Natural killer cell (primary cell): ENCODE data around the gene DDA1. TPM values are rescaled to one million over a fixed set of nuclear protein-coding genes. Genes with fewer than 3 reads are reported as not detected.
A peak's percentile ranks its signal among the peaks of the same experiment; 100 is the strongest.

ENCODE experiments used
- ATAC-seq, 3 donors: fragments of 150-1000 bp in 2 of 3; fragments of 200-7000 bp in 1 of 3; cut with Tn5 transposase; 1 replicate in 1 of 3; 2 replicates in 2 of 3; pipeline ENCODE4 v1.10.0; 2021; ENCODE audit warnings: mild to moderate bottlenecking in 2 of 3, moderate library complexity in 2 of 3
- DNase-seq, 2 donors: peaks; one replicate each; pipeline versions ENCODE4 v3.0.0 to v3.0.0-alpha.2; 2013 to 2021; ENCODE audit warnings: mixed read lengths in 1 of 2
- H3K27ac ChIP-seq: one replicate; pipeline ENCODE4 v1.5.1; 2013; ENCODE audit warnings: mild to moderate bottlenecking, low read length
- H3K27me3 ChIP-seq: one replicate; pipeline ENCODE4 v1.6.1; 2013; ENCODE audit warnings: low read length; ENCODE audit not compliant: control insufficient read depth, insufficient read depth
- H3K36me3 ChIP-seq: one replicate; pipeline ENCODE4 v1.6.1; 2013; ENCODE audit warnings: low read length; ENCODE audit not compliant: control insufficient read depth, insufficient read depth
- H3K4me1 ChIP-seq: one replicate; pipeline ENCODE4 v1.6.1; 2013; ENCODE audit warnings: low read length; ENCODE audit not compliant: control insufficient read depth, insufficient read depth
- H3K4me3 ChIP-seq: one replicate; pipeline ENCODE4 v1.5.1; 2013; ENCODE audit warnings: low read length
- H3K9me3 ChIP-seq: one replicate; pipeline ENCODE4 v1.6.1; 2013; ENCODE audit warnings: low read length; ENCODE audit not compliant: control insufficient read depth, insufficient read depth
- H3K27ac Mint-ChIP-seq, 2 donors: one replicate each; pipeline ENCODE4 v1.8.0; 2022; ENCODE audit warnings: mild to moderate bottlenecking in 2 of 2, mixed read lengths in 2 of 2, moderate library complexity in 1 of 2
- H3K27me3 Mint-ChIP-seq, 2 donors: one replicate each; pipeline ENCODE4 v1.8.0; 2022; ENCODE audit warnings: low read depth in 2 of 2, mixed read lengths in 2 of 2
- H3K36me3 Mint-ChIP-seq: one replicate; pipeline ENCODE4 v1.8.0; 2022; ENCODE audit warnings: mixed read lengths
- H3K4me1 Mint-ChIP-seq, 2 donors: one replicate each; pipeline ENCODE4 v1.8.0; 2022; ENCODE audit warnings: mixed read lengths in 2 of 2
- H3K4me3 Mint-ChIP-seq: one replicate; pipeline ENCODE4 v1.8.0; 2022; ENCODE audit warnings: mild to moderate bottlenecking, moderate library complexity, mixed read lengths
- H3K9me3 Mint-ChIP-seq, 2 donors: one replicate each; pipeline ENCODE4 v1.8.0; 2022; ENCODE audit warnings: mixed read lengths in 2 of 2
- CTCF ChIP-seq: fragments of 200-600 bp; IDR thresholded peaks from one replicate; pipeline ENCODE4 v1.8.0; 2022; ENCODE audit warnings: antibody characterized with exemption
- WGBS: methylation state at CpG from one replicate; pipeline ENCODE4 v1.1.7; 2013; ENCODE audit warnings: missing lambda C conversion rate; ENCODE audit not compliant: insufficient coverage; 5-methylcytosine and 5-hydroxymethylcytosine counted together
- intact Hi-C: fragments of 100-400 bp; cut with micrococcal nuclease; formaldehyde crosslinking; loops from one replicate; pipeline ENCODE4 v1.14.2; 2022
- total RNA-seq, 4 donors: library from RNA; stranded (reverse); fragments of 120-200 nt in 1 of 4; gene quantifications; one replicate each; pipeline versions ENCODE4 v1.2.3 to v1.2.4, GENCODE V29; 2013 to 2022

The DDA1 gene
- total RNA-seq, 3 donors from 2014 or later (not counting 1 experiment from before 2014, with no cell fraction given) = 32.2 to 42.5 (median 37.7) TPM

- Histone ChIP-seq H3K4me1 (peaks cover 2% of the 10 kb centered on the region), H3K36me3 (peaks cover 30% of the 10 kb centered on the region), H3K27me3 (no peaks in the 10 kb centered on the region), H3K9me3 (no peaks in the 10 kb centered on the region), H3K4me3 (no peak overlapping the region), H3K27ac (no peak overlapping the region)
- no peaks in the 10 kb centered on the region for H3K9me3 Mint-ChIP-seq
- WGBS = 85% methylated on average over 11 of the region's 11 CpGs
- H3K27me3 Mint-ChIP-seq = no peaks in the 10 kb centered on the region
- no peak overlapping the region for H3K4me3 Mint-ChIP-seq
- intact Hi-C loops = no loop called here
- no peak overlapping the region for H3K27ac Mint-ChIP-seq
- no peak for DNase-seq
- no peaks in the 10 kb centered on the region for H3K4me1 Mint-ChIP-seq
- TF ChIP-seq CTCF = no peak
- ATAC-seq = no peak
- no peaks in the 10 kb centered on the region for H3K36me3 Mint-ChIP-seq
These were observed 11.1 kb downstream of the DDA1 start for GRCh38 chr19:17320435-17320834.

- no peak overlapping the region for H3K4me3 Mint-ChIP-seq
- peak overlapping the region in 1 of 2 donors; percentile 61 for H3K27ac Mint-ChIP-seq
- WGBS = 87% methylated on average over 19 of the region's 19 CpGs
- no peak for ATAC-seq
- H3K36me3 ChIP-seq = peaks cover 25% of the 10 kb centered on the region
- H3K4me1 ChIP-seq = peaks cover 2% of the 10 kb centered on the region
- no peak for DNase-seq
- no peaks in the 10 kb centered on the region for H3K36me3 Mint-ChIP-seq
- no peak overlapping the region for H3K27ac ChIP-seq
- no peaks in the 10 kb centered on the region for H3K4me1 Mint-ChIP-seq
- no peak overlapping the region for H3K4me3 ChIP-seq
- no peaks in the 10 kb centered on the region for H3K9me3 Mint-ChIP-seq
- no peak for TF ChIP-seq CTCF
- no peaks in the 10 kb centered on the region for H3K27me3 ChIP-seq
- intact Hi-C loops = no loop called here
- no peaks in the 10 kb centered on the region for H3K27me3 Mint-ChIP-seq
- no peaks in the 10 kb centered on the region for H3K9me3 ChIP-seq
These were observed 12.5 kb downstream of the DDA1 start for GRCh38 chr19:17321655-17322489.

DNA sequence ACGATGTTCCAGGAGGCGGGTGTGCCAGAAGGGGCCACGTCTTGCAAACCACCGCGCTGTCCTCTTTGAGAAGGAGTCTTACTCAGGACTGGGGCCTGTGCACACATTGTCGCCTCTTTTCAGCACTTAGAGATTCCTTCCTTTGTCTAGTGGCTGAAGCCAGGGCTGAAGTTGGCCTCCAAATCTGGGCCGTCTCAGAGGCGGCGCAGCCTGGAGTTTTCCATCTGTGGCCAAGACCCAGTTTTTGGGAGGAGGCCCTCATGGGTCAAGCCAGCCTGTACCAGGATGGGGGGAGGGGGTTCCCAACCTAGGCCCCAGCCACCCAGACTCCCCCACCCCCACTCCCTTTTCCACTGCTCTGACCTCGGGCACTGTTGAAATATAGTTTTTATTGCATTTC is 13.5 kb downstream of the DDA1 start:
- WGBS = 84% methylated on average over 7 of the region's 10 CpGs
- Mint-ChIP-seq H3K4me3 (peak overlapping the region; percentile 21), H3K36me3 (no peaks in the 10 kb centered on the region), H3K4me1 (no peaks in the 10 kb centered on the region), H3K27ac (peak overlapping the region in 1 of 2 donors; percentile 61), H3K9me3 (no peaks in the 10 kb centered on the region), H3K27me3 (no peaks in the 10 kb centered on the region)
- Histone ChIP-seq H3K27me3 (no peaks in the 10 kb centered on the region), H3K4me1 (peaks cover 2% of the 10 kb centered on the region), H3K4me3 (no peak overlapping the region), H3K27ac (no peak overlapping the region), H3K36me3 (peaks cover 25% of the 10 kb centered on the region), H3K9me3 (no peaks in the 10 kb centered on the region)
- no peak for ATAC-seq
- DNase-seq = no peak
- intact Hi-C loops = no loop called here
- no peak for TF ChIP-seq CTCF
